SU-DHL-6 (cell line): ENCODE results near the gene TRAF2.

ENCODE experiments used
- EZH2phosphoT487 ChIP-seq: fragments of 200-600 bp; sonication (generic), shearing (Covaris generic); conservative IDR thresholded peaks from 2 replicates; pipeline ENCODE4 v1.6.1; 2018; ENCODE audit warnings: mild to moderate bottlenecking, antibody characterized with exemption, low read length, moderate library complexity, mixed read lengths
- TF ChIP-seq, protein P1 (sequence below): fragments of 200-600 bp; sonication (generic); IDR thresholded peaks from one replicate; pipeline ENCODE4 v1.5.1; 2017; ENCODE audit warnings: antibody characterized with exemption, mild to moderate bottlenecking, low read length, moderate library complexity; ENCODE audit not compliant: insufficient read depth, poor library complexity, severe bottlenecking

GRCh38 chr9:136925414-136926153, 39.3 kb downstream of the TRAF2 start:
- TF ChIP-seq, protein P1, sequence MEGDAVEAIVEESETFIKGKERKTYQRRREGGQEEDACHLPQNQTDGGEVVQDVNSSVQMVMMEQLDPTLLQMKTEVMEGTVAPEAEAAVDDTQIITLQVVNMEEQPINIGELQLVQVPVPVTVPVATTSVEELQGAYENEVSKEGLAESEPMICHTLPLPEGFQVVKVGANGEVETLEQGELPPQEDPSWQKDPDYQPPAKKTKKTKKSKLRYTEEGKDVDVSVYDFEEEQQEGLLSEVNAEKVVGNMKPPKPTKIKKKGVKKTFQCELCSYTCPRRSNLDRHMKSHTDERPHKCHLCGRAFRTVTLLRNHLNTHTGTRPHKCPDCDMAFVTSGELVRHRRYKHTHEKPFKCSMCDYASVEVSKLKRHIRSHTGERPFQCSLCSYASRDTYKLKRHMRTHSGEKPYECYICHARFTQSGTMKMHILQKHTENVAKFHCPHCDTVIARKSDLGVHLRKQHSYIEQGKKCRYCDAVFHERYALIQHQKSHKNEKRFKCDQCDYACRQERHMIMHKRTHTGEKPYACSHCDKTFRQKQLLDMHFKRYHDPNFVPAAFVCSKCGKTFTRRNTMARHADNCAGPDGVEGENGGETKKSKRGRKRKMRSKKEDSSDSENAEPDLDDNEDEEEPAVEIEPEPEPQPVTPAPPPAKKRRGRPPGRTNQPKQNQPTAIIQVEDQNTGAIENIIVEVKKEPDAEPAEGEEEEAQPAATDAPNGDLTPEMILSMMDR, result no peak
- TF ChIP-seq EZH2phosphoT487, result no peak
